Stimulated activated CD4-positive, alpha-beta T cell treated with anti-CD3 and anti-CD28 coated beads, Interleukin-12 subunit alpha, Interleukin-12 subunit beta, amount 100 ng/mL, for 48 hours (primary cell): Measurements from ENCODE around the gene IRF7.

Experiments
- DNase-seq, 3 donors: peaks; one replicate each; pipeline ENCODE4 v3.0.0-alpha.2; 2020; ENCODE audit warnings: low read depth in 2 of 3, low spot score in 1 of 3

The IRF7 gene

GRCh38 chr11:608791-609251, 6.9 kb downstream of the IRF7 start:
- DNase-seq = no peak

GRCh38 chr11:607971-608659, 7.6 kb downstream of the IRF7 start:
- DNase-seq = no peak

- DNase-seq = no peak
Measured at GRCh38 chr11:607020-607780, 8.6 kb downstream of the IRF7 start.

- DNase-seq = no peak
Measured at GRCh38 chr11:606245-606644, 9.5 kb downstream of the IRF7 start.

GRCh38 chr11:605286-606129, 10.2 kb downstream of the IRF7 start:
- no peak for DNase-seq

- no peak for DNase-seq
Measured at GRCh38 chr11:603154-603553, 12.6 kb downstream of the IRF7 start.

GRCh38 chr11:601573-602245, 14.0 kb downstream of the IRF7 start:
- DNase-seq = no peak

- DNase-seq = no peak
Measured at GRCh38 chr11:598005-598680, 17.6 kb downstream of the IRF7 start.

GRCh38 chr11:597166-597725, 18.5 kb downstream of the IRF7 start:
- no peak for DNase-seq

GRCh38 chr11:596374-596773, 19.4 kb downstream of the IRF7 start:
- DNase-seq = no peak

- DNase-seq = no peak
Measured at GRCh38 chr11:595400-595799, 20.4 kb downstream of the IRF7 start.

- no peak for DNase-seq
Measured at GRCh38 chr11:593347-593746, 22.4 kb downstream of the IRF7 start.

GRCh38 chr11:592918-593317, 22.8 kb downstream of the IRF7 start:
- no peak for DNase-seq

GRCh38 chr11:592501-592900, 23.2 kb downstream of the IRF7 start:
- DNase-seq = no peak

GRCh38 chr11:590997-591396, 24.8 kb downstream of the IRF7 start:
- DNase-seq = no peak

- no peak for DNase-seq
Measured at GRCh38 chr11:589798-590197, 26.0 kb downstream of the IRF7 start.

- peak; percentile 34 to 69 (median 54) for DNase-seq
Measured at GRCh38 chr11:587978-588380, 27.8 kb downstream of the IRF7 start.

GRCh38 chr11:587546-587945, 28.2 kb downstream of the IRF7 start:
- no peak for DNase-seq

GRCh38 chr11:586376-587316, 29.1 kb downstream of the IRF7 start:
- no peak for DNase-seq
